Astrocyte (in vitro differentiated cells and primary cell): ENCODE data around the gene CHST2. TPM values are rescaled to one million over a fixed set of nuclear protein-coding genes. Genes with fewer than 3 reads are reported as not detected.
A peak's percentile ranks its signal among the peaks of the same experiment; 100 is the strongest.
"Not testable (repeated sequence)": the region's sequence is repeated elsewhere in the genome, so short reads cannot be mapped to it uniquely, and the experiment has no call there.

Experiments
- DNase-seq: peaks from one replicate; pipeline ENCODE4 v3.0.0-alpha.2; 2010; ENCODE audit warnings: low read depth
- FAIRE-seq: peaks from 2 replicates; lab custom pipeline; 2011; peaks lifted over from hg19 to GRCh38; lab: Jason Lieb, UNC
- H2AFZ ChIP-seq: 2 replicates; pipeline ENCODE4 v1.6.0; 2012; ENCODE audit warnings: low read depth, low read length, inconsistent platforms
- H3K27ac ChIP-seq: 2 replicates; pipeline ENCODE4 v1.5.1; 2011; ENCODE audit warnings: low read depth, low read length, inconsistent platforms
- H3K27me3 ChIP-seq: 2 replicates; pipeline ENCODE4 v1.6.0; 2011; ENCODE audit warnings: low read length, inconsistent platforms; ENCODE audit not compliant: insufficient read depth
- H3K36me3 ChIP-seq: 2 replicates; pipeline ENCODE4 v1.5.1; 2011; ENCODE audit warnings: low read length, inconsistent platforms; ENCODE audit not compliant: insufficient read depth
- H3K4me1 ChIP-seq: 2 replicates; pipeline ENCODE4 v1.5.1; 2011; ENCODE audit warnings: low read length, inconsistent platforms; ENCODE audit not compliant: insufficient read depth
- H3K4me2 ChIP-seq: 2 replicates; pipeline ENCODE4 v1.6.0; 2012; ENCODE audit warnings: low read length, inconsistent platforms
- H3K4me3 ChIP-seq: 2 replicates; pipeline ENCODE4 v1.5.1; 2011; ENCODE audit warnings: low read depth, mild to moderate bottlenecking, low read length, inconsistent platforms; ENCODE audit not compliant: insufficient read depth
- H3K79me2 ChIP-seq: 2 replicates; pipeline ENCODE4 v1.6.0; 2012; ENCODE audit warnings: mild to moderate bottlenecking, low read length, inconsistent platforms; ENCODE audit not compliant: insufficient read depth
- H3K9ac ChIP-seq: 2 replicates; pipeline ENCODE4 v1.6.0; 2012; ENCODE audit warnings: mild to moderate bottlenecking, low read length, inconsistent platforms
- H3K9me3 ChIP-seq: 2 replicates; pipeline ENCODE4 v1.5.1; 2012; ENCODE audit warnings: low read depth, mild to moderate bottlenecking, low read length, inconsistent platforms; ENCODE audit not compliant: insufficient read depth
- H4K20me1 ChIP-seq: 2 replicates; pipeline ENCODE4 v1.6.0; 2012; ENCODE audit warnings: low read length, inconsistent platforms; ENCODE audit not compliant: insufficient read depth
- H3K27ac Mint-ChIP-seq: one replicate; pipeline ENCODE4 v1.8.0; 2021; ENCODE audit warnings: mild to moderate bottlenecking, mixed read lengths; ENCODE audit not compliant: unreplicated experiment
- H3K27me3 Mint-ChIP-seq: one replicate; pipeline ENCODE4 v1.8.0; 2021; ENCODE audit warnings: low read depth, mixed read lengths; ENCODE audit not compliant: unreplicated experiment
- H3K36me3 Mint-ChIP-seq: one replicate; pipeline ENCODE4 v1.8.0; 2021; ENCODE audit warnings: low read depth, mixed read lengths; ENCODE audit not compliant: unreplicated experiment
- H3K4me1 Mint-ChIP-seq: one replicate; pipeline ENCODE4 v1.8.0; 2021; ENCODE audit warnings: low read depth, mixed read lengths; ENCODE audit not compliant: unreplicated experiment
- H3K4me3 Mint-ChIP-seq: one replicate; pipeline ENCODE4 v1.8.0; 2021; ENCODE audit warnings: mild to moderate bottlenecking, moderate library complexity, mixed read lengths; ENCODE audit not compliant: unreplicated experiment
- H3K9me3 Mint-ChIP-seq: one replicate; pipeline ENCODE4 v1.8.0; 2021; ENCODE audit warnings: mild to moderate bottlenecking, mixed read lengths; ENCODE audit not compliant: unreplicated experiment
- CTCF ChIP-seq: IDR thresholded peaks from 2 replicates; pipeline ENCODE4 v1.5.1; 2011; ENCODE audit warnings: low read depth, mild to moderate bottlenecking, inconsistent platforms, low read length, moderate library complexity; ENCODE audit not compliant: insufficient read depth
- EZH2 ChIP-seq: IDR thresholded peaks from 2 replicates; pipeline ENCODE4 v1.6.1; 2012; ENCODE audit warnings: mild to moderate bottlenecking, low read length, inconsistent platforms; ENCODE audit not compliant: insufficient read depth
- total RNA-seq: library from RNA; stranded (reverse); gene quantifications from 2 replicates; pipeline ENCODE4 v1.2.1, GENCODE V29; 2021

CHST2 gene
- total RNA-seq, 1 donor from 2014 or later, result 13.4 TPM

GRCh38 chr3:143160437-143160836 lies 40.9 kb downstream of the CHST2 start:
- no peaks in the 10 kb centered on the region for H3K36me3 Mint-ChIP-seq
- TF ChIP-seq EZH2 (no peak), CTCF (no peak)
- peak overlapping the region; percentile 13 for H2AFZ ChIP-seq

GRCh38 chr3:143163562-143164100 lies 44.1 kb downstream of the CHST2 start:
- no peak for TF ChIP-seq EZH2
- TF ChIP-seq CTCF, result no peak
- Mint-ChIP-seq H3K27ac (no peak overlapping the region), H3K4me1 (peaks cover 28% of the 10 kb centered on the region), H3K9me3 (no peaks in the 10 kb centered on the region), H3K36me3 (no peaks in the 10 kb centered on the region), H3K27me3 (no peaks in the 10 kb centered on the region), H3K4me3 (no peak overlapping the region)
- Histone ChIP-seq H3K27ac (no peak overlapping the region), H3K79me2 (no peaks in the 10 kb centered on the region), H2AFZ (no peak overlapping the region), H3K9me3 (no peaks in the 10 kb centered on the region), H4K20me1 (no peaks in the 10 kb centered on the region), H3K27me3 (no peaks in the 10 kb centered on the region), H3K4me3 (no peak overlapping the region), H3K4me2 (no peak overlapping the region), H3K4me1 (peaks cover 12% of the 10 kb centered on the region), H3K9ac (no peak overlapping the region), H3K36me3 (no peaks in the 10 kb centered on the region)
- FAIRE-seq (no peak), DNase-seq (no peak)

More at GRCh38 chr3:143160437-143160836, 40.9 kb downstream of the CHST2 start:
- Histone ChIP-seq H3K9ac (no peak overlapping the region), H3K27ac (no peak overlapping the region), H3K27me3 (no peaks in the 10 kb centered on the region), H3K79me2 (no peaks in the 10 kb centered on the region), H3K4me3 (no peak overlapping the region), H3K36me3 (no peaks in the 10 kb centered on the region), H4K20me1 (no peaks in the 10 kb centered on the region), H3K4me2 (peak overlapping the region; percentile 17), H3K9me3 (no peaks in the 10 kb centered on the region), H3K4me1 (peaks cover 10% of the 10 kb centered on the region)
- H3K9me3 Mint-ChIP-seq, result no peaks in the 10 kb centered on the region
- DNase-seq (no peak), FAIRE-seq (no peak)
- H3K4me1 Mint-ChIP-seq, result peaks cover 25% of the 10 kb centered on the region
- H3K4me3 Mint-ChIP-seq, result no peak overlapping the region
- H3K27ac Mint-ChIP-seq, result peak overlapping the region; percentile 37
- no peaks in the 10 kb centered on the region for H3K27me3 Mint-ChIP-seq

GRCh38 chr3:143165211-143165610 lies 45.6 kb downstream of the CHST2 start:
- Histone ChIP-seq H2AFZ (no peak overlapping the region), H4K20me1 (no peaks in the 10 kb centered on the region), H3K79me2 (no peaks in the 10 kb centered on the region), H3K36me3 (no peaks in the 10 kb centered on the region), H3K9me3 (no peaks in the 10 kb centered on the region), H3K9ac (no peak overlapping the region), H3K4me3 (no peak overlapping the region), H3K4me1 (peaks cover 18% of the 10 kb centered on the region), H3K4me2 (peak overlapping the region; percentile 3), H3K27me3 (no peaks in the 10 kb centered on the region), H3K27ac (no peak overlapping the region)
- H3K4me1 Mint-ChIP-seq, result peaks cover 32% of the 10 kb centered on the region
- H3K27ac Mint-ChIP-seq, result peak overlapping the region; percentile 29
- FAIRE-seq (no peak), DNase-seq (no peak)
- no peak overlapping the region for H3K4me3 Mint-ChIP-seq
- peaks cover 4% of the 10 kb centered on the region for H3K9me3 Mint-ChIP-seq
- H3K36me3 Mint-ChIP-seq, result peaks cover 2% of the 10 kb centered on the region
- no peak for TF ChIP-seq CTCF
- TF ChIP-seq EZH2, result no peak
- no peaks in the 10 kb centered on the region for H3K27me3 Mint-ChIP-seq

- FAIRE-seq, H3K9ac ChIP-seq, H3K36me3 Mint-ChIP-seq, H3K27ac Mint-ChIP-seq, H3K4me3 Mint-ChIP-seq, H4K20me1 ChIP-seq, H3K27me3 Mint-ChIP-seq, H3K4me3 ChIP-seq, H3K9me3 Mint-ChIP-seq, H3K9me3 ChIP-seq, H3K27ac ChIP-seq, H2AFZ ChIP-seq, H3K79me2 ChIP-seq, H3K27me3 ChIP-seq, H3K36me3 ChIP-seq: not testable (repeated sequence)
- peaks cover 31% of the 10 kb centered on the region for H3K4me1 Mint-ChIP-seq
- Histone ChIP-seq H3K4me2 (peak overlapping the region; percentile 3), H3K4me1 (peaks cover 24% of the 10 kb centered on the region)
- peak; percentile 67 for DNase-seq
These were observed 46.2 kb downstream of the CHST2 start for GRCh38 chr3:143165612-143166285.
